ENCODE measurements around the gene FMN1.
"Not testable (repeated sequence)": the region's sequence is repeated elsewhere in the genome, so short reads cannot be mapped to it uniquely, and the experiment has no call there.

The FMN1 gene

GRCh38 chr15:32952901-32953532, 241.5 kb downstream of the FMN1 start:
- ChIA-PET CTCF (interaction anchor here (1.0 to 9.7 kb wide), 4 partner anchors 16 to 303 kb away, joined by 3 to 77 read pairs (median 5); no protein-coding TSS in a partner anchor), POLR2A (no interaction called here)
- peaks cover 0 to 4% (median 0%) of the 10 kb centered on the region in 4 experiments for H3K4me1 ChIP-seq (ENCODE audit: control extremely low read depth in 1 of 4, control insufficient read depth in 4 of 4, insufficient read depth in 4 of 4, low read length in 3 of 4)
- 95% methylated on average over 11 of the region's 12 CpGs for WGBS (ENCODE audit: insufficient coverage)
- no peaks in the 10 kb centered on the region for H3K36me3 ChIP-seq (ENCODE audit: control insufficient read depth in 4 of 4, insufficient read depth in 4 of 4, low read length in 3 of 4)
- no peaks in the 10 kb centered on the region for H3K27me3 ChIP-seq (replicated peaks in 2 of 5; ENCODE audit: control insufficient read depth in 4 of 5, insufficient read depth in 5 of 5, low read length in 4 of 5)
- H3K27ac ChIP-seq (ENCODE audit: insufficient read depth in 1 of 2, low read depth in 1 of 2, low read length in 2 of 2, poor library complexity in 1 of 2, severe bottlenecking in 2 of 2): no peak overlapping the region
- H3K4me3 ChIP-seq (ENCODE audit: control insufficient read depth in 1 of 7, extremely low read depth in 1 of 7, insufficient read depth in 4 of 7, low read depth in 2 of 7, low read length in 6 of 7): no peak overlapping the region
- no peaks in the 10 kb centered on the region for H3K9me3 ChIP-seq (ENCODE audit: control extremely low read depth in 1 of 5, control insufficient read depth in 4 of 5, insufficient read depth in 2 of 5, low read depth in 1 of 5, low read length in 4 of 5)
- DNase-seq: no peak

- ChIA-PET CTCF (interaction anchor here (0.8 to 9.7 kb wide), 3 partner anchors 116 to 302 kb away, joined by 3 to 77 read pairs (median 7); no protein-coding TSS in a partner anchor), POLR2A (no interaction called here)
- H3K27ac ChIP-seq (ENCODE audit: insufficient read depth in 1 of 2, low read depth in 1 of 2, low read length in 2 of 2, poor library complexity in 1 of 2, severe bottlenecking in 2 of 2): no peak overlapping the region
- no peaks in the 10 kb centered on the region for H3K36me3 ChIP-seq (ENCODE audit: control insufficient read depth in 4 of 4, insufficient read depth in 4 of 4, low read length in 3 of 4)
- no peak for DNase-seq
- no peak overlapping the region for H3K4me3 ChIP-seq (ENCODE audit: control insufficient read depth in 1 of 7, extremely low read depth in 1 of 7, insufficient read depth in 4 of 7, low read depth in 2 of 7, low read length in 6 of 7)
- H3K9me3 ChIP-seq (ENCODE audit: control extremely low read depth in 1 of 5, control insufficient read depth in 4 of 5, insufficient read depth in 2 of 5, low read depth in 1 of 5, low read length in 4 of 5): no peaks in the 10 kb centered on the region
- WGBS (ENCODE audit: insufficient coverage): 88% methylated on average over 2 of the region's 4 CpGs
- no peaks in the 10 kb centered on the region for H3K27me3 ChIP-seq (replicated peaks in 2 of 5; ENCODE audit: control insufficient read depth in 4 of 5, insufficient read depth in 5 of 5, low read length in 4 of 5)
- H3K4me1 ChIP-seq (ENCODE audit: control extremely low read depth in 1 of 4, control insufficient read depth in 4 of 4, insufficient read depth in 4 of 4, low read length in 3 of 4): peaks cover 0 to 4% (median 0%) of the 10 kb centered on the region in 4 experiments
These were observed 242.6 kb downstream of the FMN1 start for GRCh38 chr15:32951736-32952464.

GRCh38 chr15:32950051-32950450, 244.5 kb downstream of the FMN1 start:
- H3K27me3 ChIP-seq (replicated peaks in 2 of 5; ENCODE audit: control insufficient read depth in 4 of 5, insufficient read depth in 5 of 5, low read length in 4 of 5); H3K36me3 ChIP-seq (ENCODE audit: control insufficient read depth in 4 of 4, insufficient read depth in 4 of 4, low read length in 3 of 4); H3K9me3 ChIP-seq (ENCODE audit: control extremely low read depth in 1 of 5, control insufficient read depth in 4 of 5, insufficient read depth in 2 of 5, low read depth in 1 of 5, low read length in 4 of 5); H3K4me3 ChIP-seq (ENCODE audit: control insufficient read depth in 1 of 7, extremely low read depth in 1 of 7, insufficient read depth in 4 of 7, low read depth in 2 of 7, low read length in 6 of 7); DNase-seq; POLR2A ChIA-PET; H3K27ac ChIP-seq (ENCODE audit: insufficient read depth in 1 of 2, low read depth in 1 of 2, low read length in 2 of 2, poor library complexity in 1 of 2, severe bottlenecking in 2 of 2); CTCF ChIA-PET; H3K4me1 ChIP-seq (ENCODE audit: control extremely low read depth in 1 of 4, control insufficient read depth in 4 of 4, insufficient read depth in 4 of 4, low read length in 3 of 4): not testable (repeated sequence)

- ChIA-PET POLR2A (no interaction called here), CTCF (no interaction called here)
- no peak for DNase-seq
- WGBS (ENCODE audit: insufficient coverage): 100% methylated on average over 2 of the region's 4 CpGs
- Histone ChIP-seq H3K4me1 (ENCODE audit: control extremely low read depth in 1 of 4, control insufficient read depth in 4 of 4, insufficient read depth in 4 of 4, low read length in 3 of 4) (no peaks in the 10 kb centered on the region), H3K36me3 (ENCODE audit: control insufficient read depth in 4 of 4, insufficient read depth in 4 of 4, low read length in 3 of 4) (no peaks in the 10 kb centered on the region), H3K4me3 (ENCODE audit: control insufficient read depth in 1 of 7, extremely low read depth in 1 of 7, insufficient read depth in 4 of 7, low read depth in 2 of 7, low read length in 6 of 7) (no peak overlapping the region), H3K27me3 (replicated peaks in 2 of 5; ENCODE audit: control insufficient read depth in 4 of 5, insufficient read depth in 5 of 5, low read length in 4 of 5) (no peaks in the 10 kb centered on the region), H3K27ac (ENCODE audit: insufficient read depth in 1 of 2, low read depth in 1 of 2, low read length in 2 of 2, poor library complexity in 1 of 2, severe bottlenecking in 2 of 2) (no peak overlapping the region), H3K9me3 (ENCODE audit: control extremely low read depth in 1 of 5, control insufficient read depth in 4 of 5, insufficient read depth in 2 of 5, low read depth in 1 of 5, low read length in 4 of 5) (no peaks in the 10 kb centered on the region)
These were observed 248.3 kb downstream of the FMN1 start for GRCh38 chr15:32946210-32946609.

- ChIA-PET POLR2A (no interaction called here), CTCF (no interaction called here)
- no peak for DNase-seq
- Histone ChIP-seq H3K4me1 (ENCODE audit: control extremely low read depth in 1 of 4, control insufficient read depth in 4 of 4, insufficient read depth in 4 of 4, low read length in 3 of 4) (no peaks in the 10 kb centered on the region), H3K27me3 (replicated peaks in 2 of 5; ENCODE audit: control insufficient read depth in 4 of 5, insufficient read depth in 5 of 5, low read length in 4 of 5) (no peaks in the 10 kb centered on the region), H3K9me3 (ENCODE audit: control extremely low read depth in 1 of 5, control insufficient read depth in 4 of 5, insufficient read depth in 2 of 5, low read depth in 1 of 5, low read length in 4 of 5) (no peaks in the 10 kb centered on the region), H3K27ac (ENCODE audit: insufficient read depth in 1 of 2, low read depth in 1 of 2, low read length in 2 of 2, poor library complexity in 1 of 2, severe bottlenecking in 2 of 2) (no peak overlapping the region), H3K36me3 (ENCODE audit: control insufficient read depth in 4 of 4, insufficient read depth in 4 of 4, low read length in 3 of 4) (no peaks in the 10 kb centered on the region), H3K4me3 (ENCODE audit: control insufficient read depth in 1 of 7, extremely low read depth in 1 of 7, insufficient read depth in 4 of 7, low read depth in 2 of 7, low read length in 6 of 7) (no peak overlapping the region)
- no CpG with 5 or more reads among the region's 3 CpGs for WGBS (ENCODE audit: insufficient coverage)
These were observed 250.1 kb downstream of the FMN1 start for GRCh38 chr15:32944431-32944830.

- H3K27ac ChIP-seq (ENCODE audit: insufficient read depth in 1 of 2, low read depth in 1 of 2, low read length in 2 of 2, poor library complexity in 1 of 2, severe bottlenecking in 2 of 2): no peak overlapping the region
- H3K36me3 ChIP-seq (ENCODE audit: control insufficient read depth in 4 of 4, insufficient read depth in 4 of 4, low read length in 3 of 4): no peaks in the 10 kb centered on the region
- WGBS (ENCODE audit: insufficient coverage): 91% methylated on average over 3 of the region's 3 CpGs
- H3K4me3 ChIP-seq (ENCODE audit: control insufficient read depth in 1 of 7, extremely low read depth in 1 of 7, insufficient read depth in 4 of 7, low read depth in 2 of 7, low read length in 6 of 7): no peak overlapping the region
- CTCF ChIA-PET: interaction anchor here (1.2 kb wide), 1 partner anchor 366 kb away, joined by 3 read pairs; no protein-coding TSS in a partner anchor
- no peaks in the 10 kb centered on the region for H3K9me3 ChIP-seq (ENCODE audit: control extremely low read depth in 1 of 5, control insufficient read depth in 4 of 5, insufficient read depth in 2 of 5, low read depth in 1 of 5, low read length in 4 of 5)
- no peaks in the 10 kb centered on the region for H3K27me3 ChIP-seq (replicated peaks in 2 of 5; ENCODE audit: control insufficient read depth in 4 of 5, insufficient read depth in 5 of 5, low read length in 4 of 5)
- POLR2A ChIA-PET: no interaction called here
- no peak for DNase-seq
- H3K4me1 ChIP-seq (ENCODE audit: control extremely low read depth in 1 of 4, control insufficient read depth in 4 of 4, insufficient read depth in 4 of 4, low read length in 3 of 4): no peaks in the 10 kb centered on the region
These were observed 250.8 kb downstream of the FMN1 start for GRCh38 chr15:32943711-32944110.

- no peaks in the 10 kb centered on the region for H3K27me3 ChIP-seq (replicated peaks in 2 of 5; ENCODE audit: control insufficient read depth in 4 of 5, insufficient read depth in 5 of 5, low read length in 4 of 5)
- WGBS (ENCODE audit: insufficient coverage): 100% methylated on average over 2 of the region's 2 CpGs
- H3K36me3 ChIP-seq (ENCODE audit: control insufficient read depth in 4 of 4, insufficient read depth in 4 of 4, low read length in 3 of 4): no peaks in the 10 kb centered on the region
- ChIA-PET CTCF (interaction anchor here (0.9 kb wide), 1 partner anchor 14 kb away, joined by 3 read pairs; no protein-coding TSS in a partner anchor), POLR2A (no interaction called here)
- H3K4me1 ChIP-seq (ENCODE audit: control extremely low read depth in 1 of 4, control insufficient read depth in 4 of 4, insufficient read depth in 4 of 4, low read length in 3 of 4): no peaks in the 10 kb centered on the region
- no peaks in the 10 kb centered on the region for H3K9me3 ChIP-seq (ENCODE audit: control extremely low read depth in 1 of 5, control insufficient read depth in 4 of 5, insufficient read depth in 2 of 5, low read depth in 1 of 5, low read length in 4 of 5)
- no peak overlapping the region for H3K27ac ChIP-seq (ENCODE audit: insufficient read depth in 1 of 2, low read depth in 1 of 2, low read length in 2 of 2, poor library complexity in 1 of 2, severe bottlenecking in 2 of 2)
- no peak for DNase-seq
- no peak overlapping the region for H3K4me3 ChIP-seq (ENCODE audit: control insufficient read depth in 1 of 7, extremely low read depth in 1 of 7, insufficient read depth in 4 of 7, low read depth in 2 of 7, low read length in 6 of 7)
These were observed 252.1 kb downstream of the FMN1 start for GRCh38 chr15:32942401-32942841.
